Aorta (tissue), 5 donors: Measurements from ENCODE around the gene PYROXD2. TPM values are rescaled to one million over a fixed set of nuclear protein-coding genes. Genes with fewer than 3 reads are reported as not detected.
"Not testable (repeated sequence)": the region's sequence is repeated elsewhere in the genome, so short reads cannot be mapped to it uniquely, and the experiment has no call there.

Experiments
- ATAC-seq: fragments of 200-7000 bp; cut with Tn5 transposase; one replicate; pipeline ENCODE4 v1.9.1; 2022; ENCODE audit warnings: moderate library complexity; ENCODE audit not compliant: low FRiP score
- DNase-seq, 2 donors: peaks; one replicate each; pipeline ENCODE4 v3.0.0-alpha.2; 2020
- H3K27ac ChIP-seq, 2 donors: one replicate each; pipeline ENCODE4 v1.5.1; 2013; ENCODE audit warnings: low read length in 2 of 2, mild to moderate bottlenecking in 2 of 2, moderate library complexity in 2 of 2, control low read depth in 1 of 2, inconsistent platforms in 1 of 2, low read depth in 1 of 2
- H3K27me3 ChIP-seq, 2 donors: one replicate each; pipeline ENCODE4 v1.6.1; 2013; ENCODE audit warnings: control low read depth in 1 of 2, low read length in 1 of 2, mild to moderate bottlenecking in 1 of 2, moderate library complexity in 1 of 2; ENCODE audit not compliant: insufficient read depth in 2 of 2, control insufficient read depth in 1 of 2
- H3K36me3 ChIP-seq, 2 donors: one replicate each; pipeline ENCODE4 v1.6.1; 2013; ENCODE audit warnings: control low read depth in 1 of 2, low read length in 1 of 2, mild to moderate bottlenecking in 1 of 2; ENCODE audit not compliant: insufficient read depth in 2 of 2, control insufficient read depth in 1 of 2
- H3K4me1 ChIP-seq, 2 donors: one replicate each; pipeline ENCODE4 v1.6.1; 2013; ENCODE audit warnings: low read length in 2 of 2, control low read depth in 1 of 2, mild to moderate bottlenecking in 1 of 2, moderate library complexity in 1 of 2; ENCODE audit not compliant: insufficient read depth in 2 of 2, control insufficient read depth in 1 of 2
- H3K4me3 ChIP-seq, 2 donors: one replicate each; pipeline ENCODE4 v1.5.1; 2013; ENCODE audit warnings: low read length in 2 of 2, control low read depth in 1 of 2, mild to moderate bottlenecking in 1 of 2
- H3K9me3 ChIP-seq: one replicate; pipeline ENCODE4 v1.6.1; 2013; ENCODE audit warnings: mild to moderate bottlenecking, low read length; ENCODE audit not compliant: control insufficient read depth
- whole genome bisulfite sequencing, 2 donors: extraction: QIAGEN DNeasy Blood & Tissue Kit; methylation state at CpG; one replicate each; pipeline ENCODE4 v1.1.7; 2013; 5-methylcytosine and 5-hydroxymethylcytosine counted together
- intact Hi-C, 2 donors: fragments of 100-400 bp; cut with DNase I; formaldehyde crosslinking; loops; one replicate each; pipeline versions ENCODE4 v1.14.2 to v1.15.0; 2022
- microRNA-seq, 2 donors: library from miRNA; unstranded; fragments of <30 nt; microRNA quantifications; one replicate each; pipeline ENCODE4 v1.2.0, GENCODE V29; 2020
- polyA plus RNA-seq, 2 donors: library from polyadenylated mRNA; stranded (reverse); fragments of 200-250 nt; gene quantifications; one replicate each; pipeline ENCODE4 v1.2.3, GENCODE V29; 2013
- total RNA-seq, 2 donors: library from RNA; stranded (reverse); fragmentation: NEBNext Ultra II Directional; extraction: Animal tissue kit (Norgen Biotek cat#: 25700); gene quantifications; one replicate each; pipeline ENCODE4 v1.2.1, GENCODE V29; 2021
- donor health status: healthy with polysubstance abuse.
- donor health status: Bipolar disorder and iron deficiency.
- donor health status: DM: no; HTN: no; CAD: no.
- donor health status: DM: no; HTN: no; CAD: no.
- donor health status: DM: yes; HTN: yes; CAD: no.

PYROXD2 gene
- total and polyA plus RNA-seq, 4 donors, result 1.8 to 21.9 (median 13.2) TPM

GRCh38 chr10:98341701-98342100 is 73.3 kb downstream of the PYROXD2 start:
- H3K36me3 ChIP-seq, H3K27ac ChIP-seq, intact Hi-C loops, H3K27me3 ChIP-seq, DNase-seq, ATAC-seq, H3K9me3 ChIP-seq, H3K4me1 ChIP-seq, H3K4me3 ChIP-seq: not testable (repeated sequence)
- 94 to 96% methylated on average over 10 of the region's 10 CpGs for WGBS, 2 donors

GRCh38 chr10:98340940-98341310 is 74.1 kb downstream of the PYROXD2 start:
- Histone ChIP-seq H3K27me3 (no peaks in the 10 kb centered on the region), H3K4me3 (no peak overlapping the region), H3K36me3 (no peaks in the 10 kb centered on the region), H3K9me3 (no peaks in the 10 kb centered on the region), H3K27ac (no peak overlapping the region), H3K4me1 (no peaks in the 10 kb centered on the region)
- ATAC-seq (no peak), DNase-seq (no peak)
- intact Hi-C loops, result no loop called here
- WGBS, 2 donors, result 3 to 7% methylated on average over 2 of the region's 2 CpGs

GRCh38 chr10:98340261-98340939 is 74.6 kb downstream of the PYROXD2 start:
- DNase-seq (no peak), ATAC-seq (no peak)
- Histone ChIP-seq H3K36me3 (no peaks in the 10 kb centered on the region), H3K4me1 (no peaks in the 10 kb centered on the region), H3K9me3 (no peaks in the 10 kb centered on the region), H3K4me3 (no peak overlapping the region), H3K27ac (no peak overlapping the region), H3K27me3 (no peaks in the 10 kb centered on the region)
- intact Hi-C loops, result no loop called here
- WGBS, 2 donors, result 31 to 32% methylated on average over 8 of the region's 8 CpGs

GRCh38 chr10:98339799-98340198 is 75.2 kb downstream of the PYROXD2 start:
- intact Hi-C loops, result no loop called here
- no peak overlapping the region for H3K27ac ChIP-seq
- no peaks in the 10 kb centered on the region for H3K36me3 ChIP-seq
- ATAC-seq (no peak), DNase-seq (no peak)
- no peaks in the 10 kb centered on the region for H3K4me1 ChIP-seq
- 66 to 71% methylated on average over 5 of the region's 5 CpGs for WGBS, 2 donors
- H3K27me3 ChIP-seq, result no peaks in the 10 kb centered on the region
- no peaks in the 10 kb centered on the region for H3K9me3 ChIP-seq
- H3K4me3 ChIP-seq, result no peak overlapping the region

- no peaks in the 10 kb centered on the region for H3K27me3 ChIP-seq
- no peaks in the 10 kb centered on the region for H3K9me3 ChIP-seq
- no peaks in the 10 kb centered on the region for H3K4me1 ChIP-seq
- 55 to 72% methylated on average over 5 of the region's 5 CpGs for WGBS, 2 donors
- intact Hi-C loops, result no loop called here
- no peak overlapping the region for H3K4me3 ChIP-seq
- H3K27ac ChIP-seq, result no peak overlapping the region
- peak; percentile 51 for ATAC-seq
- no peaks in the 10 kb centered on the region for H3K36me3 ChIP-seq
- no peak for DNase-seq
Measured at GRCh38 chr10:98338896-98339295, 76.1 kb downstream of the PYROXD2 start.

GRCh38 chr10:98338318-98338717 is 76.7 kb downstream of the PYROXD2 start:
- no peak overlapping the region for H3K4me3 ChIP-seq
- 78 to 83% methylated on average over 6 of the region's 6 CpGs for WGBS, 2 donors
- H3K36me3 ChIP-seq, result no peaks in the 10 kb centered on the region
- H3K27me3 ChIP-seq, result no peaks in the 10 kb centered on the region
- intact Hi-C loops, result no loop called here
- no peak for DNase-seq
- no peaks in the 10 kb centered on the region for H3K9me3 ChIP-seq
- H3K27ac ChIP-seq, result no peak overlapping the region
- ATAC-seq, result peak; percentile 60
- no peaks in the 10 kb centered on the region for H3K4me1 ChIP-seq

- peak; percentile 24 for ATAC-seq
Measured at GRCh38 chr10:98337484-98337883, 77.5 kb downstream of the PYROXD2 start.

More at GRCh38 chr10:98337484-98337883, 77.5 kb downstream of the PYROXD2 start:
- no peaks in the 10 kb centered on the region for H3K9me3 ChIP-seq
- 87 to 89% methylated on average over 8 of the region's 8 CpGs for WGBS, 2 donors
- no peak overlapping the region for H3K27ac ChIP-seq
- DNase-seq, result no peak
- intact Hi-C loops, result no loop called here
- no peaks in the 10 kb centered on the region for H3K36me3 ChIP-seq
- no peaks in the 10 kb centered on the region for H3K27me3 ChIP-seq
- H3K4me3 ChIP-seq, result no peak overlapping the region
- no peaks in the 10 kb centered on the region for H3K4me1 ChIP-seq

Small RNAs within 50 kb of the gene (microRNA-seq; reads per million reads assigned to microRNA genes)
- 57.7 to 141 reads per million in 2 donors for gene MIR1287
- 0 to 6.6 reads per million in 2 donors for gene MIR4685

Other genes starting within 250 kb of the PYROXD2 start
- 10 to 100 TPM; 15.5 to 29.9 TPM for gene LOXL4, start 147.0 kb downstream of the PYROXD2 start, total RNA-seq
- 1 to 10 TPM; 3.9 to 6.7 TPM for gene LOXL4, start 147.0 kb downstream of the PYROXD2 start, polyA plus RNA-seq
- gene HPS1, start 31.8 kb upstream of the PYROXD2 start, total RNA-seq, result 10 to 100 TPM; 52.2 to 75.4 TPM
- 10 to 100 TPM; 40.8 to 52.7 TPM for gene HPS1, start 31.8 kb upstream of the PYROXD2 start, polyA plus RNA-seq